Hypothalamus (tissue), 51 donors: ENCODE results near the gene ING4.

ENCODE experiments used
- DNase-seq, 51 donors: peaks; one replicate each; lab custom pipeline; 2025; lab: John Stamatoyannopoulos, UW

ING4 gene

DNA sequence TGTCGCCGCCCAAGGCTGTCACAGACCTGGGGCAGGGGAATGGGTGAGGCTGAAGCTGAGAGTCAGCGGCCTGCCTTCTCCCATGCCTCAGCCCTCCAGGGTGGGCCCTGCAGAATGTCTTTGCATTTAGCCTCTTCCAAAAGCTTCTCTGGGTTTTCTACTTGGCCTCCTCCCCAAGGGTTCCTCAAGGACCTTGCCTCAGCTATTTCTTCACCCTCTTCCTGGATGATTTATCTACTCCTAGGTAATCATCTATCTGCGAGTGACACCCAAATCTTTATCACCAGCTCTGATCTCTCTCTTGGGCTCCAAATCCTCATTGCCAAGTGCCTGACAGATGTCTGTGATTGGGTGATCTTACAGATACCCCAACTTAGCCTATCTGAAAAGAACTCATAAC is 22.4 kb downstream of the ING4 start:
- DNase-seq, result no peak

DNA sequence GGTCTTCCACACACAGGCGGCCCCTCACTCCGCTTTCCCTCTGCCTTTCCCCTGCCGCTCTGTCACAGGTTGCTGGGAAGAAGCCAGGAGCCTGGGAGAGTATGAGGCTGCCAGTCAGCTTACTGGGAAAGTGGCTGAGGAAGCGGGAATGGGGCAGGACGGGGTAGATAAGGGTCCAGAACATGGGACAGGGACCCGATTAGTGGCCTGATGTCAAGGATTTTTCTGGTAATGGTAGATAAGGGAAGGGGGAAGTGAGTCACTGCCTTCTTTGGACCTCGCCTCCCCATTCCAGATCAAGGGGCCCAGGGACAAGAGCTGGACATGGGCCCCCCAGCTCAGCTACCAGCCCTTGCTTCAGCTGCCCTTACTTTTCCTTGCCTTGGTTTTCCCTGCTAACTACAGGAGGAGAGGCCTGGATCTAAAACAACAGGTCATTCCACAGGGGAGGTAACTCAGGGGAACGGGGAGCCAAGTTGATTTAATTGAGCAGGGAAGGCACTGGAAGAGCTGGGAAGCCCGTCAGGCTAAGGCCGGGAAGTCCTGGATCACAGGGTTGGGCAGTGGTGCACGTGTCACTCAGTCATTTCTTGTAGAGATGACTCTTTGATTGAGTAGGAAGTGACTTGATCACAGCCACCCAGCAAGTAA is 23.6 kb downstream of the ING4 start:
- DNase-seq, result no peak

DNA sequence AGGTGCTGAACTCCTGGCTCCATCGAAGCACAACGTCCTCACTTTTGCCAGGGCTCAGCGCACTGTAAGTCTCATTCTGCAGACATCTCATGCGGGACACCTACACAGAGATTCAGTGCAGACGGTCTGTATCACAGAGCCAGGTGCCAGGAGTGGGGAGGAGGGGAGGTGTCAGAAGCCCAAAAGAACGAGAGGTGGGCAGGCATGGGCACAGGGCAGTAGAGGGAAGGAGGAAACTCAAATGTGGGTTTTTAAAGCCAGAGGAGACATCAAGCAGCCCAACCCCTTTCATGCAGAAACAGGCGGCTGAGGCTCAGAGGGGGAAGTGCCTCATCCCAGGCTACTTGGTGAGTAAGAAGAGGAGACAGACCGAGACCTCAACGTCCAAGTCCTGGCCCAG is 24.6 kb downstream of the ING4 start:
- peak in 1 of 51 donors; percentile 17 for DNase-seq

DNA sequence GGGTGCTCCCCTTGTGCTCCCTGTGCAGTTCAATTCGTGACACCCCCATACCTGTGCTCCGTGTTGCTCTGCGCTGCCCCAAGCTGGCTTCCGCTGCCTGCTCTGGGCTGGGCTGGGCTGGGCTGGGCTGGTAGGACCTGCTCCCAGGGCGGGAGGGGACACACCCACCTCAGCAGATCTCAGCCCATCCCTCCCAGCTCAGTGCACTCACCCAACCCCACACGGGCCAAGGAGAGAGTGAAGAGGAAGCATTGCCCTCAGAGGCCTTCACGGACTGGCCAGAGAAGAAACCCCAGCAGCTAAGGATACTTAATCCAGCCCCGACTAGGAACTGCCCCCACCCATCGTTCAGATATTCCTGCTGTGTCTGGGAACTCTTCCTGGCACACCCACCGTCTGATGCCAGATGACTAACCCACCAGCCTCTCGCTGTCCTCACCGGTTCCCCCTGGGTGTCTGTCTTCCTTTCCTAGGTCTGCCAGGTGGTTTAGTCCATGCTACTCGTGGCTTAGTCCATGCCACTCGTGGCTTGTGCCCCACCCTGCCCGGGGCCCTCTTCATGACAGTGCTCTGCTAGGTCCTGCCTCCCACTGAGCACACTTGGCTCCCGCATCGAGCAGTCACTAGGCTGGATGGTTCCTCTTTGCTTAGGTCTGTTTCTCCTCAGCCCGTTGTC is 26.9 kb downstream of the ING4 start, which contains the start of gene LPAR5:
Gene LPAR5 (minus strand): TSS at position 104 of the 676 bp plus-strand sequence. CDS start 14,711 bp downstream, outside the sequence.
- DNase-seq, result peak in 8 of 51 donors; percentile 15 to 35 (median 19)

DNA sequence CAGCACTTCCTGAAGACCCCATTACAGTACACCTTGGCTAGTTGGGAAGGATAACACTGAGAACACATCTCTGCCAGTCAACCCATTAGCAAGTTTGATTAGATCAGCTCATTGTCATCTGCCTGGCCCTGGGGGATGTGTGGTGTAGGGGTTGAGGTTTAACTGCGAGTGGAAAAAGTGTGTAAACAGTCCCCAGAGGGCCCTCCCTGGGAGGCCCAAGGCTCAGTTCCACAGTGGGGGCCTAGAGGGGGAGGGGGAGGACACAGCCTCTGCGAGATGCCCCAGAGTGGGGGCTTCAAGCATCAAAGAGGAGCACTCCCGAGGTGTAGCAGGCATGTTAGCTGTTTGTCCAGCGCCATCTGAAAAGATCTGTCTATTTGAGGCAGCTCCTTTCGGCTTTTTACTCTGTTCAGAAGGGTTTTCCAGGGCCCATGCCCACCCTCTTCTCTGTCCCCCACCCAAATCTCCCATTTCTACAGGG is 27.5 kb downstream of the ING4 start:
- no peak for DNase-seq

DNA sequence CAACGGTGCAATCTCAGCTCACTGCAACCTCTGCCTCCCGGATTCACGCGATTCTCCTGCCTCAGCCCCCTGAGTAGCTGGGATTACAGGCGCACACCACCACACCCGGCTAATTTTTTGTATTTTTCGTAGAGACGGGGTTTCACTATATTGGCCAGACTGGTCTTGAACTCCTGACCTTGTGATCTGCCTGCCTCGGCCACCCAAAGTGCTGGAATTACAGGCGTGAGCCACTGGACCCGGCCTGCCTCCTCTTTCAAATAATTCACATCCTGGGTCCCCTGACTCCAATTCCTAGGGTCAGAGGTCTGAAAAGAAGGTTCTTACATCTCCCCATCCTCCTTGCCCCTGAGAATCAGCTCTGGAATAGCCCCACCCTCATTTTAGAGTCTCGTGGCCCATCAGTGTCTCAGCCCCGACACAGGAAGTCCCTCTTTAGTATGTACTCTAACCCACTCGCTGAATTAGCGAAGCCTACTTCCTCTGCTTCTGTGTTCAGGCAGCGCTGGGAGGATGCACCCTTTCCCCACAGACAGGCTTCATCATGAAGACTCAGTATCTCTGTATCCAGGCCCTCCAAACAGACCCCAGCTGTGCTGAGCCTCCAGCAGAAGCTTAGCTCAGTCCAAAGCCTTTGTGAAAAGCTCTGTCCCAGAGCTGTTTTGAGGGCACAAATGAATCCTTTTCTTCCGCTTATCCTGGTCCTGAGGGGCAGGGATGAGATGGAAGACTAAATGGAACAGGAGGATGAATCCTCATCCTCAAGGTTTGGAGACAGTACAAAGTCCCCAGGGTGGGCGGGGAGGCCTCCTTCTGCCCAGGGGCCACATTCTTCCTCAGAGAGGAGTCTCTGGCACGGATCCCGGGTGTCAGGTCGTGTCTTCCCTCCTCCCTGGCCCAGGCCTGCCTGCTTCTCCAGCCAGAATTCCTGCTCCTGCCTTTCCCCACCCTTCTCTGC is 30.6 kb downstream of the ING4 start:
- DNase-seq, result peak in 8 of 51 donors; percentile 13 to 34 (median 19)

DNA sequence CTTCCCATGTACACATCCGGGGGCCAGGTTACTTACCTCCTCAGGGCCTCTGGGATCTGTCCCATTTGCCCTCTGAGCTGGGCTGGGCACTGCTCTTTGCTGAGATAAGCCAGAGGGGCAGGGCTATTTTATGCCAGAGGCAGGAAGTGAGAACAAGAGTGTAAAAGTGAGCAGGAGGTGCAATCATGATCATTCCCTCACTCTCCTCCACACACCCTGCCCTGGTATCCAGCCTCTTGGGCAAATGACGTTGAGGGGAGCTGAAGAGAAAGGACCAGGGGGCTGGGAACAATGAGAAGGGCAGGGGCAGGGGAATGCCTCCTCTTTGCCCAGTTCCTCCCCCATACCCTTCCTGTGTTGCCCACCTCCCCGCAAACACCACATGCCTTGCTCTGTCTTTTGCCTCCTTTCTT is 31.4 kb downstream of the ING4 start:
- peak in 1 of 51 donors; percentile 16 for DNase-seq

DNA sequence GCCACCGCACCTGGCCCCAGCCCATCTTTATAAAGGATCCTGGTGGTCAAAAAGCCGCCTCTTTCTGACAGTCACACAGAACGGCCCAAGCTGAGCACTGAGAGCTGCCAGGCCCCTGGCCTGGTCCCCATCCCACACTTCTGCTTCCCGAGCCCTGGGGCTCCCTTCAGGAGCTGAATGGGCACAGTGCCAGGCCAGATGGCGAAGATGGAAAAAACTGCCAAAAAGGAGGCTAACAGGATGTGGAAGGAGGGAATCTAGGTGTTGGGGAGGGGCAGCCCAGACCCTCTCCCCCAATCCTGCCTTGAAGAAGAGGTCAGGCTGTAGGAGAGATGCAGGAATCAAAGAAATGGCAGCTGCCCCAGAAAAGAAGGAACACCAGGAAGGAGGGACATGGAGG is 32.2 kb downstream of the ING4 start:
- no peak for DNase-seq

DNA sequence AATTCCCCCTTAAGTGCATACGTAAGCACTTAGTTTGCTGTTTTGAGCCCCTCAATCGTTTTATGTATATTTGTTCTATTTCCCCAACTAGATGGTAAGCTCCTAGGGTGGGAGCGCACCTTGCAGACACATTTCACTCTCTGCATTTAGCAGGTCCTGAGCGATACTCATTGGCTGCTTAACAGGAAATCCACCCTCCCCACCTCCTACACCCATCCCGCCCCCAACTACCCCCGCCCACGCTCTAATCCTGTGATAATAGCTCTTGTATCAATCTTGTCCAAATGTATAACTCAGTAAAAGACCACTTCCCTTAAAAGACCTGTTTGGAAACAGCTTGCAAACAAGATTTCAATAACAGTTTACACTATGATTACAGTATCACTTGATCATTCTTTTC is 35.3 kb downstream of the ING4 start:
- DNase-seq, result no peak

DNA sequence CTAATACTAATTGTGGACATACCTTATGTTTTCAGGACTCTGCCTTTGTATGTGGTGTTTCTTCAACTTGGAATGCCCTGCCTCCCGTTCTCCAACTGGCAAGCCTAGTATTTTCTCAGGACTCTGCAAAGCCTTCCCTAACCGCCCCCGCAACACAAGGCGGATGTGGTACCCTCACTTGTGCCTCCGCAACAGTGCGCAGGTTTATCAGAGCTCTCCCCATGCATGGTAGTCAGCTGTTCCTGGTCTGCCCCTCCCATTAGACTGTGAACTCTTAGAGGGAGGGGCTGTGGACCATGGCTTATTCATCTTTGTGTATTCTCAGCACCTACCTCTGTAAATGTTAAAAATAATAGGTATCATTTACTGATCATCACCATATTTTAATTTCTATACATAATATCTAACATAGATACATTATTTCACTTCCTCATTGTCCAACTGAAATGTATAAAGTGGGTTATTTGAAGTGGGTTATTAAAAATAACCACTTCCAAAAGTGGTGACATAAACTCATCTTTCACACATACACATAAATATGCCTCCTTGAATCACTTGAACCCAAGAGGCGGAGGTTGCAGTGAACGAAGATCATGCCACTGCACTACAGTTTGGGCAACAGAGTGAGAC is 36.1 kb downstream of the ING4 start:
- DNase-seq, result no peak

DNA sequence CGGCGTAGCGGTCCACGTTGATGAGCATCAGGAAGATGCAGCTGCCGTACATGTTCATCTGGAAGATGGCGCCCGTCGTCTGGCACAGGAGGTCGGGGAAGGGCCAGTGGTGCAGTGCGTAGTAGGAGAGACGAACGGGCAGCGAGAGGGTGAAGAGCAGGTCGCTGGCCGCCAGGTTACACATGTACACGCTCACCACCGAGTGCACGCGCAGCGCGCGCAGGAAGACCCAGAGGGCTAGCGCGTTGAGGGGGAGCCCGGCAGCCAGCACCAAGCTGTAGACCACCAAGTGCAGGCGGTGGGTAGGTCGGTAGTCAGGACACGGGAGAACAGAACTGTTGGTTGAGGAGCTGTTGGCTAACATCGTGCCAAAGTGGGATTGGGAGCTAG is 42.0 kb downstream of the ING4 start:
- DNase-seq, result no peak

DNA sequence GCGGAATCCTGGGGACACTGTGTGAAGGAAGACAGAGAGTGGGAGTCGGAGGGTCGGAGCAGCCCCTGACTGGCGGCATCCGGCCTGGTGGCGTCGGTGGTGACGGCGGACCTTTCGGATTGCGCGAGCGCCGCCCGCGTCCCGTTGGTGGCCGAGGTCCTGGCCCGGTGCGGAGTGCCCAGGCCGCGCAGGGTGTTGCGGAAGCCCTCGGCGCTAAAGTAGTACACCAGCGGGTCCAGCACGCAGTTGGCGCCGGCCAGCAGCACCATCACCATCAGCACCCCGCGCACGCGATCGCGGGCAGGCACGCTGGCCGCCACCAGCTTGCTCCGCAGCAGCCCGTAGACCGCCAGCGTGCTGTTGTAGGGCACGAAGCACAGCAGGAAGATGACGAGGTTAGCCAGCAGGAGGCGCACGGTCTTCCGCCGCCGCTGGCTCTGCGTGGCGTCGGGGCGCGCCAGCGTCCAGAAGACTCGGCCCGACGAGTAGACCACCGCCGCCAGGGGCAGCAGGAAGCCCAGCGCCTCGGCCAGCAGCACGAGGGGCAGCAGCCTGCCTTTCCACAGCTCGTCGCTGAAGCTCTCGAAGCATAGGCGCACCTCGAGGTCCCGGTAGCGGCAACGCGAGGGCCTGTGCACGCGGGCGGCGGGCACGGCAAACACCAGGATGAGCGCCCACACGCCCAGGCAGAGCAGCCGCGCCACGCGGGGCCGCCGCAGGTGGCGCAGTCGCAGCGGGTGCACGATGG is 42.6 kb downstream of the ING4 start:
- peak in 4 of 51 donors; percentile 17 to 31 (median 18) for DNase-seq

DNA sequence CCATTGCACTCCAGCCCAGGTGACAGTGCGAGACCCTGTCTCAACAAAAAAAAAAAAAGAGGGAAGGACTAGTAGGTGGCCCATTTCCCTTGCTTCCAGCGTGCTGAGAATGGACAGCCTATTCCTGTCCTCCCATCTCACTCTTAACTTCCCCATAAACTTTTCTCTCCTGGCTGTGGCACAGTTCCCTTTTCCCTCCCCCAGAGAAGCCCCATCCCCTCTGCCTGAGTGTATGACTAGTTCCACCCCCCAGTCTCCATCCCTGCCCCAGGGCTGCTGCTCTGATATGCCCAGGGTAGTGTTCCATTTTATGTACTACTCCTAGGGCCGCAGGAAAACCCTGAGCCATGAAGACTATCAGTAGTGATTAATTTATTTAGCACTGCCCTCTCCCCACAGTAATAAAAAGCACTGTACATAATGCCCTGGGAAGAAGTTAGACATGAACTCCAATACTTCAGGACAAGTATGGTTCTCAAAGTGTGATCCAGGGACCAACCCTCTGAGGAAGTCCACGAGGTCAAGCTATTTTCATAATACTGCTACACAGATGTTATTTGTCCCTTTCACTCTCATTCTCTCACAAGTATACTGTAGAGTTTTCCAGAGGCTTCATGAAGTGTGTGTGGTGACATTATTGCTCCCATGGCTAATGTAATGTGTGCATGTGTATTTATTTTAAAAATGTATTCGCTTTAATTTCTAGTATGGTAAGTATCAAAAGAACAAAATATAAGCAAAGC is 44.3 kb downstream of the ING4 start:
- no peak for DNase-seq

DNA sequence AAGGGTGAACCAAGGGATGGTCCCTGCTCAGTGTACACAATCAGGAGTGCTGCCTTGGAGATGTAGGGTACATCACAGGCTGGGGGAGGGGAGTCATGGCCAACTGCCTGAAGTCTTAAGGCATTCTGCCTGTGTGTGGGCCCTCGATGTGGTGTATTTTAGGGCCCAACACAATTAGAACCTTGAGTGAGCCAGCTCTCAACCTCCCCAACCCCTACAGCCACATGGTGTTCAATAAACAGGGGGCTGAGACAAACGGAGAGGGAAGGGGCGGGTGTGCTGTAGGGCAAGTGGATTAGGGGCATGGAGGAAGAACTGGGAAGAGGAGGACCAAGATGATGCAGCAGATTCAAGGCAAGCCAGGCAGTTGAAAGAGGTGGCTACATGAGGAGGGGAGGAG is 47.1 kb downstream of the ING4 start:
- no peak for DNase-seq

DNA sequence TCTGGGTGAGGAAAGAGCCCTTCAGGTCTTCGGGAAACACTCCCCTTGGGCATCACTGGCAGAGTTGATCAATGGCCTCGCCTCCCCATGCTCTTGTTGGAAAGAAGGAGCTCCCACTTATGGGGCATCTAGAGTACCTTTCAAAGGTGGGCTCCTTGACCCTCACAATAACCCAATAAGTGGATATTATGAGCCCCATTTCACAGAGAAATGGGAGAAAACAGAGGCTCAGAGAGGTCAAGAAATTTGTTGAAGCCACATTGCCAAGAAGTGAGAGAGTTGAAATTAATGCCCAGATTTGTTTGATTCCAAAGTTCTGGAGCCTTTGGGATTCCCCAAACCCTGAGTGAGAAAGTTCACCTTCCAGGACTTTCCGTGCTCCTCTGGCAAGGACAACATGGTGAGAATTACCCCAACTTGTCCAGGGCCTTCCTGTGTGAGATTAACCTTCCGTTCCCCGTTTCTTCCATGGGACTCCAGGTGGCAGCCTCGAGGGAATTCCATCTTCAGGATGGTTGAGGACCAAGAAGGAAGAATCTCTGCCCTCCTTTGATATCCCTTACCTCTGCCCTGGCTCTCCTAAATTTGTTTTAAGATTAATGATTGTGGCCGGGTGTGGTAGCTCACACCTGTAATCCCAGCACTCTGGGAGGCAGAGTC is 48.3 kb downstream of the ING4 start:
- DNase-seq, result no peak

DNA sequence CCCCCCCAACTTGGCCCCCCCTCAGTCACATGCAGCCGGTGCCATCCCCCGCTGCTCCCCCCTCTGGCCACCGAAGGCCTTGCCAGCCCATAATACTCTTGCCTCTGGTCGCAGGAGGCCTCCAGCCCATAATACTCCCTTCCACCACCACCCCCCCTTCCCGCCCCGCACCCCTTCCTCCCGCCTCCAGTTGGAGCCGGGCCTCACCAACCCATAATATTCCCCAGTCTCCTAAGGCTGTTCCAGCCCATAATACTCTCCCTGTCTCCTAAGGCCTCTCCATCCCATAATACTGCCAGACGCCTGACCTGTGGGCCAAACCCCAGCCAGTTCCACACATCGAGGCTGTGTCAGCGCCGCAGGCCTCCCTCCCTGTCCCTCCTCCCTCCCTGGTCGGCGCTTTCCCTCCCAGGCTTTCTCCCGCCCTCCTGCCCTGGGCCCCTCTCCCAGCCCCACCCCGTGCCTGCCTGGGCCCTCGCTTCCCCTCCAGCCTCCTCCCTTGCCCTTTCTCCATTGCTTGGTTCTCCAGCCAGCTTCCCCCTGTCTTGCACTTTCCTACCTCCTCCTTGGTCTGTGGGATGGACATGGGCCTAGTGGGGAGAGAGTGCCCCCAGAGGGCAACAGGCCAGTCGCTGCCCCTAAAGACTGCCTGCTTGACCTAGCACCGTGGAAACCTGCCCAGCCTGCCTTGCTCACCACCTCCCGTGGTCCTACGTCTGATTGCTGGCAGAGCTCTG is 49.0 kb downstream of the ING4 start:
- peak; percentile 71 to 100 (median 94) for DNase-seq

DNA sequence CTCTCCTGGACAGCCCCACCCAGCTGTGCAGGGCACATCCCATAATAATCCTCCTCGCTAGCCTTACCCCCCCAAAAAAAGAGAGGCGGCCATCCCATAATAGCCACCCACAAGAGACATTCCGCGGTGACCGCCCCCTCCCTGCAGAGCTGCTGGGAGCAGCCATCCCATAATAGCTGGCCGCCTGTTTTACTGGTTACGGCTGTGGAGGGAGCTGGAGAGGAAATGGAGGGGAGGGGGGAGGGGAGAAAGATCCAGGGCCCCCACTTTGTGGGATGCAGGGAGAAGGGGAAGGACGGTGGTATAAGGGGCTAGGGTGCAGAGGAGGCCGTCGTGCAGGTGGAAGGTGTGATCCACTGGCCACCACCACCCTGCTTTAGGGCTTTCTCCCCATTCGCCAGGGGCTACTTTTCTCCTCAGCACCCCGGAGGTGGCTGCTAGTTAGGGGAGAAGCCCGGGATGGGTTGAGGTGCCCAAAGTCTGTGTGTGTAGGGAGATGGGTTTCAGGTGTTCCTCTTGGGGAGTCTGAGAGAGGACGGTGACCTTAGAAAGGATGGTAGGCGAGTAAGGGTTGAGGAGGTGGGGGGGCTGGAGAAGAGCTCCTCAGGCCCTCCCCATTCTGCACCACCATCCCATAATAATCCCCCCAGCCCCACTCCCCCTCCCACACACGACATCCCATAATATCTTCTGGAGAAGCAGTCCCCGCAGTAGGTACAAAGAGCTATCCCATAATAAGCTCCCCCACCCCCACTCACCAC is 49.7 kb downstream of the ING4 start:
- peak in 48 of 51 donors; percentile 36 to 100 (median 76) for DNase-seq
